Natural killer cell (primary cell): ENCODE measurements around the gene SPOCK3. TPM values are rescaled to one million over a fixed set of nuclear protein-coding genes. Genes with fewer than 3 reads are reported as not detected.

Source experiments
- ATAC-seq, 3 donors: fragments of 150-1000 bp in 2 of 3; fragments of 200-7000 bp in 1 of 3; cut with Tn5 transposase; 1 replicate in 1 of 3; 2 replicates in 2 of 3; pipeline ENCODE4 v1.10.0; 2021; ENCODE audit warnings: mild to moderate bottlenecking in 2 of 3, moderate library complexity in 2 of 3
- DNase-seq, 2 donors: peaks; one replicate each; pipeline versions ENCODE4 v3.0.0 to v3.0.0-alpha.2; 2013 to 2021; ENCODE audit warnings: mixed read lengths in 1 of 2
- H3K27ac ChIP-seq: one replicate; pipeline ENCODE4 v1.5.1; 2013; ENCODE audit warnings: mild to moderate bottlenecking, low read length
- H3K27me3 ChIP-seq: one replicate; pipeline ENCODE4 v1.6.1; 2013; ENCODE audit warnings: low read length; ENCODE audit not compliant: control insufficient read depth, insufficient read depth
- H3K36me3 ChIP-seq: one replicate; pipeline ENCODE4 v1.6.1; 2013; ENCODE audit warnings: low read length; ENCODE audit not compliant: control insufficient read depth, insufficient read depth
- H3K4me1 ChIP-seq: one replicate; pipeline ENCODE4 v1.6.1; 2013; ENCODE audit warnings: low read length; ENCODE audit not compliant: control insufficient read depth, insufficient read depth
- H3K4me3 ChIP-seq: one replicate; pipeline ENCODE4 v1.5.1; 2013; ENCODE audit warnings: low read length
- H3K9me3 ChIP-seq: one replicate; pipeline ENCODE4 v1.6.1; 2013; ENCODE audit warnings: low read length; ENCODE audit not compliant: control insufficient read depth, insufficient read depth
- H3K27ac Mint-ChIP-seq, 2 donors: one replicate each; pipeline ENCODE4 v1.8.0; 2022; ENCODE audit warnings: mild to moderate bottlenecking in 2 of 2, mixed read lengths in 2 of 2, moderate library complexity in 1 of 2
- H3K27me3 Mint-ChIP-seq, 2 donors: one replicate each; pipeline ENCODE4 v1.8.0; 2022; ENCODE audit warnings: low read depth in 2 of 2, mixed read lengths in 2 of 2
- H3K36me3 Mint-ChIP-seq: one replicate; pipeline ENCODE4 v1.8.0; 2022; ENCODE audit warnings: mixed read lengths
- H3K4me1 Mint-ChIP-seq, 2 donors: one replicate each; pipeline ENCODE4 v1.8.0; 2022; ENCODE audit warnings: mixed read lengths in 2 of 2
- H3K4me3 Mint-ChIP-seq: one replicate; pipeline ENCODE4 v1.8.0; 2022; ENCODE audit warnings: mild to moderate bottlenecking, moderate library complexity, mixed read lengths
- H3K9me3 Mint-ChIP-seq, 2 donors: one replicate each; pipeline ENCODE4 v1.8.0; 2022; ENCODE audit warnings: mixed read lengths in 2 of 2
- WGBS: methylation state at CpG from one replicate; pipeline ENCODE4 v1.1.7; 2013; ENCODE audit warnings: missing lambda C conversion rate; ENCODE audit not compliant: insufficient coverage; 5-methylcytosine and 5-hydroxymethylcytosine counted together
- intact Hi-C: fragments of 100-400 bp; cut with micrococcal nuclease; formaldehyde crosslinking; loops from one replicate; pipeline ENCODE4 v1.14.2; 2022
- total RNA-seq, 4 donors: library from RNA; stranded (reverse); fragments of 120-200 nt in 1 of 4; gene quantifications; one replicate each; pipeline versions ENCODE4 v1.2.3 to v1.2.4, GENCODE V29; 2013 to 2022
- TF ChIP-seq, protein P1 (sequence below): fragments of 200-600 bp; IDR thresholded peaks from one replicate; pipeline ENCODE4 v1.8.0; 2022; ENCODE audit warnings: antibody characterized with exemption

The SPOCK3 gene
- total RNA-seq, 3 donors from 2014 or later (not counting 1 experiment from before 2014, with no cell fraction given) = not detected

DNA sequence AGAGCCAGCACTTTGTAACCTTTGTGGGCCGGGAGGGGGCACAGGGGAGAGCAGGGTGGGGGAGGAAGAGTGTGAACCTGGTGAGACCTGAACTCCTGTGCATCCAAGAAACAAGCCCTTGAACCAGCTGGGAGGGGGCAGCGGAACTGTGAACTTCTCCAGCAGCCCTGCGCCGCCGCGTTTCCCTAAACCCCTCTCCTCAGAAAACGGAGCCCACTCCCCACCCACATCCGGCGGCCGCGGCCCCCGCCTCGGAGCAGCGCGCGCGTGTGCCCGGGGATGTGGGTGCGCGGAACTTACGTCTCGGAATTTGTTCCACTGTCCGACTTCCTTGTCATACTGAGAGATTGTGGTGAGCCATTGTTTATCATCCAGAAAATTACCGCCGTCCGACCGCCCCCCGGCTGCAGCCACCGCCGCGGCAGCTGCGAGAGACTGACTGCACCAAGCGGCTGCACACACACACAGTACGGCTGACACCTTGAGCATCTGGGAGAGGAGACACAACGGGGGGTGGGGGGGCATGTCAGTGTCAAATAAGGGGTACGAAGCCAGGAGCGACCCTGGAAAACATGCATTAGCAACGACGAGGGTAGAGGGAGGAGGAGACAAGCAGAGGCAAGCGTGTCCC is 494 bp downstream of the SPOCK3 start:
- H3K36me3 Mint-ChIP-seq = no peaks in the 10 kb centered on the region
- intact Hi-C loops = no loop called here
- Histone ChIP-seq H3K36me3 (no peaks in the 10 kb centered on the region), H3K27ac (no peak overlapping the region), H3K4me1 (peaks cover 10% of the 10 kb centered on the region), H3K27me3 (peaks cover 5% of the 10 kb centered on the region), H3K4me3 (peak overlapping the region; percentile 34), H3K9me3 (no peaks in the 10 kb centered on the region)
- no peak for DNase-seq
- TF ChIP-seq, protein P1, sequence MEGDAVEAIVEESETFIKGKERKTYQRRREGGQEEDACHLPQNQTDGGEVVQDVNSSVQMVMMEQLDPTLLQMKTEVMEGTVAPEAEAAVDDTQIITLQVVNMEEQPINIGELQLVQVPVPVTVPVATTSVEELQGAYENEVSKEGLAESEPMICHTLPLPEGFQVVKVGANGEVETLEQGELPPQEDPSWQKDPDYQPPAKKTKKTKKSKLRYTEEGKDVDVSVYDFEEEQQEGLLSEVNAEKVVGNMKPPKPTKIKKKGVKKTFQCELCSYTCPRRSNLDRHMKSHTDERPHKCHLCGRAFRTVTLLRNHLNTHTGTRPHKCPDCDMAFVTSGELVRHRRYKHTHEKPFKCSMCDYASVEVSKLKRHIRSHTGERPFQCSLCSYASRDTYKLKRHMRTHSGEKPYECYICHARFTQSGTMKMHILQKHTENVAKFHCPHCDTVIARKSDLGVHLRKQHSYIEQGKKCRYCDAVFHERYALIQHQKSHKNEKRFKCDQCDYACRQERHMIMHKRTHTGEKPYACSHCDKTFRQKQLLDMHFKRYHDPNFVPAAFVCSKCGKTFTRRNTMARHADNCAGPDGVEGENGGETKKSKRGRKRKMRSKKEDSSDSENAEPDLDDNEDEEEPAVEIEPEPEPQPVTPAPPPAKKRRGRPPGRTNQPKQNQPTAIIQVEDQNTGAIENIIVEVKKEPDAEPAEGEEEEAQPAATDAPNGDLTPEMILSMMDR = no peak
- no peak for ATAC-seq
- peaks cover 0 to 5% of the 10 kb centered on the region in 2 donors for H3K4me1 Mint-ChIP-seq
- H3K4me3 Mint-ChIP-seq = peak overlapping the region; percentile 61
- peaks cover 9 to 10% of the 10 kb centered on the region in 2 donors for H3K27me3 Mint-ChIP-seq
- 3% methylated on average over 40 of the region's 40 CpGs for WGBS
- peaks cover 0 to 4% of the 10 kb centered on the region in 2 donors for H3K9me3 Mint-ChIP-seq
- no peak overlapping the region for H3K27ac Mint-ChIP-seq

DNA sequence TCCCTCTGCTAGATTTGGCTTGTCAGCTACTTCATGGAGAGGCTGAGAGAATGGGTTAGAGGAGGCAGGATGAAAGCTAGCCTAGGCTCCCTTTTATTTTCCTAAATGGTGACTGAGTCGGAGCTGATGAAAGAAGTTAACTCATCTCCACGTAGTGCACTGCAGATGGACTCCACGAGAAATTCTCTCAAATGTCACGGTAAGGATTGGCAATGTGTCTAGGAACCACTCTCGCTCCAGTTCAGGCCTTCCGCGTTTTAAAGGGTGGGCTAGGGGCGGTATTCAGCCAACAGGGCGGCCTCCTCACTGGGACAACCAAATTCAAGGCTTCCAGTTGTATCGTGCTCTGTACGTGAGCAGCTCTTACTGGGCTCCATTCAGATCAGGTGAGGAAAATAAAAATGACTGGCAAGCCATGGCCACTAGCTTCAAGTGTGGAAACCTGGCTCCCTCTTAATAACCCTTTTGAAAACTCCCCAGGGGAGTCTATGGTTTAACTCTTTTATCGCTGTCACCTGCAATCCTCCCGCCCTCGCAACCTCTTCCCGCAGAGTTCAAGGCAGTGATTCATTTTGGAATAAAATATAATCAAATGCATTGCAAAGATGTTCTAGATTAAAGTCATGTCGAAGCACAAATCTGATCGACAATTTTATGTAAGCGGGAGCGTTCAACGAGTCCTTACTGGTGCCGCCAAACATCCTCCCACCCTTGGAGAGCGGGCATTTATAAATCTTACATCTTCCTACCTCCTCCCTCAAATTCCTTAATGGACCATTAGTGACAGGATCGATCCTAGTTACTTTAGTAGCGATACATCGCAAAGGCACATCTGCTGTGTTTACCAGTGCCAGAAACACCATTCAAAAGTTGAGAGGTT is 1.2 kb downstream of the SPOCK3 start:
- Mint-ChIP-seq H3K27me3 (peaks cover 9 to 10% of the 10 kb centered on the region in 2 donors), H3K27ac (no peak overlapping the region), H3K4me1 (peaks cover 0 to 5% of the 10 kb centered on the region in 2 donors), H3K9me3 (peaks cover 0 to 4% of the 10 kb centered on the region in 2 donors), H3K4me3 (no peak overlapping the region), H3K36me3 (no peaks in the 10 kb centered on the region)
- DNase-seq (no peak), ATAC-seq (no peak)
- TF ChIP-seq, protein P1 = no peak
- H3K27me3 ChIP-seq = peaks cover 5% of the 10 kb centered on the region
- no peaks in the 10 kb centered on the region for H3K36me3 ChIP-seq
- no peak overlapping the region for H3K27ac ChIP-seq
- intact Hi-C loops = no loop called here
- H3K4me3 ChIP-seq = no peak overlapping the region
- H3K4me1 ChIP-seq = peaks cover 10% of the 10 kb centered on the region
- WGBS = 83% methylated on average over 25 of the region's 25 CpGs
- no peaks in the 10 kb centered on the region for H3K9me3 ChIP-seq

DNA sequence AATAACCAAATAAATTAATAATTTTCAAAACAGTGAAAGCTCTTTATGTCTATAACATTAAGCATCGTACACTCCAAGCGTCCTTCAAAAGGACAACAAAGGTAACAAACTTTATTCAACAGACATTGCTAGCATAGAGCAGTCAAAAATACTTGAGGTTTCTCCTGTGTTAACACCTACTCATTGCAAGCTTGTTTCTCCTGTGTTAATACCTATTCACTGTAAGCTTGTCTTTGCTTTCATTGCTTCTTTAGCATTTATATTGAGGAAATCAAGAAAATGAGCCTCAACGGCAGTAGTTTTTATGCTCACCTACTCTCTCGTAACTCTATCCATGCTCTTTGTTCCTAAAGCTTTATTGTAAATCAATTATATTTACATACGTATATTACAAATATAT is 3.5 kb downstream of the SPOCK3 start:
- H3K27ac ChIP-seq = no peak overlapping the region
- ATAC-seq = no peak
- no peaks in the 10 kb centered on the region for H3K36me3 ChIP-seq
- no peak overlapping the region for H3K4me3 Mint-ChIP-seq
- peaks cover 9 to 10% of the 10 kb centered on the region in 2 donors for H3K27me3 Mint-ChIP-seq
- intact Hi-C loops = no loop called here
- no peak overlapping the region for H3K27ac Mint-ChIP-seq
- WGBS = 92% methylated on average over 3 of the region's 5 CpGs
- peaks cover 2 to 3% of the 10 kb centered on the region in 2 donors for H3K9me3 Mint-ChIP-seq
- H3K4me1 Mint-ChIP-seq = peaks cover 0 to 5% of the 10 kb centered on the region in 2 donors
- H3K9me3 ChIP-seq = no peaks in the 10 kb centered on the region
- peaks cover 10% of the 10 kb centered on the region for H3K4me1 ChIP-seq
- H3K36me3 Mint-ChIP-seq = no peaks in the 10 kb centered on the region
- TF ChIP-seq, protein P1 = no peak
- DNase-seq = no peak
- H3K4me3 ChIP-seq = no peak overlapping the region
- H3K27me3 ChIP-seq = peaks cover 3% of the 10 kb centered on the region
